BJ (cell line): ENCODE results near the gene VPS8. TPM values are rescaled to one million over a fixed set of nuclear protein-coding genes. Genes with fewer than 3 reads are reported as not detected.

Experiments used
- CTCF ChIA-PET: fragments of 350-600 bp; formaldehyde crosslinking; extraction: SDS; loops from one replicate; lab custom pipeline; 2021; ENCODE audit warnings: antibody characterized with exemption, inconsistent platforms; lab: Yijun Ruan, JAX
- POLR2A ChIA-PET: fragments of 300-600 bp; sonication (Branson Sonifier 250); formaldehyde crosslinking; extraction: SDS; loops from one replicate; lab custom pipeline; 2021; ENCODE audit warnings: antibody characterized with exemption; lab: Charles Lee
- DNase-seq: peaks from one replicate; pipeline ENCODE4 v3.0.0-alpha.2; 2011; ENCODE audit warnings: low read depth
- H3K27me3 ChIP-seq: 2 replicates; pipeline ENCODE4 v1.6.0; 2011; ENCODE audit warnings: low read length; ENCODE audit not compliant: control insufficient read depth, insufficient read depth
- H3K36me3 ChIP-seq: 2 replicates; pipeline ENCODE4 v1.5.1; 2011; ENCODE audit warnings: low read length; ENCODE audit not compliant: control insufficient read depth, insufficient read depth
- H3K4me3 ChIP-seq: 2 replicates; pipeline ENCODE4 v1.5.1; 2011; ENCODE audit warnings: low read depth, mild to moderate bottlenecking, control low read depth, low read length
- polyA plus RNA-seq: library from polyadenylated mRNA; depleted of rRNA; stranded (reverse); fragments of >200 nt; gene quantifications from 2 replicates; pipeline ENCODE4 v1.2.3, GENCODE V29; 2011
- TF ChIP-seq, protein P1 (sequence below): IDR thresholded peaks from 2 replicates; pipeline ENCODE4 v1.5.1; 2011; ENCODE audit warnings: low read depth, mild to moderate bottlenecking, control low read depth, inconsistent platforms, low read length, moderate library complexity; ENCODE audit not compliant: insufficient read depth

The VPS8 gene
- polyA plus RNA-seq, 1 experiment, result 14.3 TPM

DNA sequence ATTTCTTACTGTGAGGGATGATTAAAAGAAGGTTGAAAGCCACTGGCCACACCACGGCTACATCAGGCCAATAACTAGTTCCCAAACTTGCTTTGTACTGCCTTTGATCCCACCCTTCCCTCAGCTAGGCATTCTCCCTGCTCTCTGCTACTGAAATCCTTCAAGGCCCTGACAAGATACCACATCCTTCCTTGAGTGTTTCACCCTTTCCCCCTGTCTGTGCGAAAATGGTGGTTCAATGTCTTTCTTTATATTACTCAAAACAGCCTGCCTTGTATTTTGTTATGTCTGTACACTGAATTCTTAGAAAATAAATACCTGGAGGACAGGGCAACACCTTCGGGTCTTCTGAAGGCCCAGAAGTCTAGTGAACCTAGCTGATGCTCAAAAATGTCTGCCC is 932 bp upstream of the VPS8 start:
- H3K36me3 ChIP-seq, result no peaks in the 10 kb centered on the region
- H3K4me3 ChIP-seq, result no peak overlapping the region
- H3K27me3 ChIP-seq, result no peaks in the 10 kb centered on the region
- DNase-seq, result no peak
- TF ChIP-seq, protein P1, sequence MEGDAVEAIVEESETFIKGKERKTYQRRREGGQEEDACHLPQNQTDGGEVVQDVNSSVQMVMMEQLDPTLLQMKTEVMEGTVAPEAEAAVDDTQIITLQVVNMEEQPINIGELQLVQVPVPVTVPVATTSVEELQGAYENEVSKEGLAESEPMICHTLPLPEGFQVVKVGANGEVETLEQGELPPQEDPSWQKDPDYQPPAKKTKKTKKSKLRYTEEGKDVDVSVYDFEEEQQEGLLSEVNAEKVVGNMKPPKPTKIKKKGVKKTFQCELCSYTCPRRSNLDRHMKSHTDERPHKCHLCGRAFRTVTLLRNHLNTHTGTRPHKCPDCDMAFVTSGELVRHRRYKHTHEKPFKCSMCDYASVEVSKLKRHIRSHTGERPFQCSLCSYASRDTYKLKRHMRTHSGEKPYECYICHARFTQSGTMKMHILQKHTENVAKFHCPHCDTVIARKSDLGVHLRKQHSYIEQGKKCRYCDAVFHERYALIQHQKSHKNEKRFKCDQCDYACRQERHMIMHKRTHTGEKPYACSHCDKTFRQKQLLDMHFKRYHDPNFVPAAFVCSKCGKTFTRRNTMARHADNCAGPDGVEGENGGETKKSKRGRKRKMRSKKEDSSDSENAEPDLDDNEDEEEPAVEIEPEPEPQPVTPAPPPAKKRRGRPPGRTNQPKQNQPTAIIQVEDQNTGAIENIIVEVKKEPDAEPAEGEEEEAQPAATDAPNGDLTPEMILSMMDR, result no peak
- ChIA-PET POLR2A (no interaction called here), CTCF (interaction anchor here (1.1 to 4.4 kb wide), 2 partner anchors 12 to 250 kb away, joined by 3 to 16 read pairs; no protein-coding TSS in a partner anchor)

DNA sequence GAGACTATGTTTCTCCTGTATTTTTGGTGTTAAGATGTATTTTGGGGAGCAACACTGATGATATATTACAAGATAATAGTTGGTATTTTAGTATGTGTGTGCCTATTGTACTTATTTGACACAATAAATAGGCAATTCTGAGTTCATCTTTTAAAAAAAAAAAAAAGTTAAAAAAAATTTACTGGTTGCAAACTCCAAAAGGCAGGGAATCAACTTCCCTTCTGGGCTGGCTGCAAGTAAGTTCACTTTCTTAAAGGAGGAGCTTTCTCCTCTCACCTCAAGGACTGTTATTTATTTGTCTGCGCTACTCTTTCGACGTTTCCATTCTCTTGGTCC is 335 bp upstream of the VPS8 start:
- H3K4me3 ChIP-seq, result no peak overlapping the region
- POLR2A ChIA-PET, result no interaction called here
- CTCF ChIA-PET, result interaction anchor here (0.8 to 4.4 kb wide), 4 partner anchors 9 to 251 kb away, joined by 3 to 16 read pairs (median 6); partner anchors contain the start of gene EPHB3
- TF ChIP-seq, protein P1, result no peak
- no peaks in the 10 kb centered on the region for H3K36me3 ChIP-seq
- DNase-seq, result no peak
- no peaks in the 10 kb centered on the region for H3K27me3 ChIP-seq

DNA sequence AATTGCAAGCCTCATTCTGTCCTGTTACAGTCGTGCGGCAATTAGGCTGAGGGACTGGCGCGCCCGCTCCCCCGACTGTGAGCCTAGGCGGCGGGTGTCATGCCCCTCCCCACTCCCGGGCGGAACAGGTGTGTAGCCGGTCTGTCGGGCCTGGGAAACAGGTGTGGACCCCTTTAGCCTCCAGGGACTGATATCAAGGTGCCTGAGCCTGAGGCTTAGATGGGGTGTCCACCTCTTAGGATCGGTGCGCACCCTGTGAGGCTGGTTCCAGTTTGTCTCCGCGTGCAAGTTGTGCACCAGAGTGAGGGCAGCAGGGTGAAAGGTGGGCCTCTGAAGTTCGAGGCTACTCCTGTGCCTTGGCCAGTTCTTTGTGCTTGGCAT is 686 bp downstream of the VPS8 start:
- CTCF ChIA-PET, result interaction anchor here (1.0 to 4.4 kb wide), 3 partner anchors 10 to 252 kb away, joined by 5 to 16 read pairs (median 7); partner anchors contain the start of gene EPHB3
- peak overlapping the region; percentile 65 for H3K4me3 ChIP-seq
- no peak for DNase-seq
- TF ChIP-seq, protein P1, result no peak
- no peaks in the 10 kb centered on the region for H3K36me3 ChIP-seq
- POLR2A ChIA-PET, result no interaction called here
- H3K27me3 ChIP-seq, result no peaks in the 10 kb centered on the region

DNA sequence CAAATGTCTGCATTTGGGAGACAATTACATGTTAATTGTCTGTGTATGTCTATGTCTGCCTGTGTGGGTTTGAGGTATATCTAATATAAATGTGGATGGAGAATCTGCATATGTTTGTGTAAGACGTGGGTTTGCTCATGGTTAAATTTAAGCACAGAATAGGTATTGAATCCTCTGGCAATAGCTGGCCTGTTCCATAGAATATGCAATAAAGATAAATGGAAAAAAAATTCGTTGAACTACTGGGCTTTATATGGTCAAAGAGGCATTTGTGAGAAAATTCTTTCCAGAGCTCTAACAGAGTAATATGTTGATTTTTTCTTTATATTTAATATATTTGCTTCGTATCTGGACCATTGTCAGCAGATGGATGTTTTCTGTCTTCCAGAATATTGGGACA is 1.4 kb downstream of the VPS8 start:
- TF ChIP-seq, protein P1, result no peak
- no peak overlapping the region for H3K4me3 ChIP-seq
- H3K27me3 ChIP-seq, result no peaks in the 10 kb centered on the region
- no peak for DNase-seq
- no peaks in the 10 kb centered on the region for H3K36me3 ChIP-seq
- ChIA-PET POLR2A (no interaction called here), CTCF (interaction anchor here (4.4 kb wide), 1 partner anchor 10 kb away, joined by 16 read pairs; no protein-coding TSS in a partner anchor)

DNA sequence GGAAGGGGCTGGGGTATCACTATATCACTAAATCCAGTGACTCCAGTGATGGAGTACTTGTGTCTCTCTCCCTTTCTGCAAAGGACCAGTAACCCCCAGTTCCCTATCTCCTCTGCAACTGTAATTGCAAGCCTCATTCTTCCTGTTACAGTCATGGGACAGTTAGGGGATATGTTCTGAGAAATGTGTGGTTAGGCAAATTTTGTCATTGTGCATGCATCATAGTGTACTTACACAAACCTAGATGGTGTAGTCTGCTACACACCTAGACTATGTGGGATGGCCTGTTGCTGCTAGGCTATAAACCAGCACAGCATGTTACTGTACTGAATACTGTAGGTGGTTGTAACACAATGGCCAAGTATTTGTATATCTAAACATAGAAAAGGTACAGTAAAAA is 2.2 kb downstream of the VPS8 start:
- POLR2A ChIA-PET, result interaction anchor here (0.6 kb wide), 1 partner anchor 29 kb away, joined by 3 read pairs; no protein-coding TSS in a partner anchor
- CTCF ChIA-PET, result interaction anchor here (0.6 to 4.4 kb wide), 3 partner anchors 9 to 270 kb away, joined by 3 to 16 read pairs (median 4); no protein-coding TSS in a partner anchor
- no peaks in the 10 kb centered on the region for H3K27me3 ChIP-seq
- DNase-seq, result no peak
- no peak overlapping the region for H3K4me3 ChIP-seq
- TF ChIP-seq, protein P1, result no peak
- no peaks in the 10 kb centered on the region for H3K36me3 ChIP-seq
